B cell (primary cell): ENCODE results near the gene C20orf204. TPM values are rescaled to one million over a fixed set of nuclear protein-coding genes. Genes with fewer than 3 reads are reported as not detected.

Experiments
- ATAC-seq: fragments of 200-7000 bp; cut with Tn5 transposase; one replicate; pipeline ENCODE4 v1.10.0; 2021; ENCODE audit warnings: low read depth, mild to moderate bottlenecking, moderate number of reproducible peaks, moderate library complexity
- CTCF ChIA-PET: fragments of 350-600 bp; sonication (Branson Sonifier 250); formaldehyde crosslinking; loops from one replicate; lab custom pipeline; 2021; ENCODE audit warnings: antibody characterized with exemption, inconsistent platforms; lab: Charles Lee
- POLR2A ChIA-PET: fragments of 350-600 bp; sonication (Branson Sonifier 250); formaldehyde crosslinking; loops from one replicate; lab custom pipeline; 2021; ENCODE audit warnings: antibody characterized with exemption; lab: Charles Lee
- DNase-seq: peaks from one replicate; pipeline ENCODE4 v3.0.0; 2013
- H2AFZ ChIP-seq: 2 replicates; pipeline ENCODE4 v1.6.1; 2012; ENCODE audit warnings: mild to moderate bottlenecking, low read depth, low read length; ENCODE audit not compliant: insufficient read depth, poor library complexity, severe bottlenecking
- H3K27ac ChIP-seq, 2 donors: 1 replicate in 1 of 2; 2 replicates in 1 of 2; pipeline ENCODE4 v1.5.1; 2012 to 2013; ENCODE audit warnings: low read length in 2 of 2, mild to moderate bottlenecking in 2 of 2, moderate library complexity in 1 of 2
- H3K27me3 ChIP-seq, 4 experiments: fragments of 200-600 bp in 1 of 4; sonication (generic) in 1 of 4; replicated peaks in 1 of 4; 1 replicate in 2 of 4; 2 replicates in 2 of 4; pipeline versions ENCODE4 v1.6.1 to v1.7.0; 2013 to 2016; ENCODE audit warnings: low read length in 3 of 4, mild to moderate bottlenecking in 2 of 4, mixed read lengths in 1 of 4, moderate library complexity in 1 of 4; ENCODE audit not compliant: insufficient read depth in 4 of 4, control insufficient read depth in 3 of 4; ENCODE audit errors: control extremely low read depth in 1 of 4
- H3K36me3 ChIP-seq, 2 experiments: replicated peaks in 1 of 2; 1 replicate in 1 of 2; 2 replicates in 1 of 2; pipeline versions ENCODE4 v1.6.1 to v1.7.1; 2013; ENCODE audit warnings: low read length in 1 of 2; ENCODE audit not compliant: insufficient read depth in 2 of 2, control insufficient read depth in 1 of 2; ENCODE audit errors: control extremely low read depth in 1 of 2, extremely low read depth in 1 of 2
- H3K4me1 ChIP-seq, 2 donors: fragments of 200-600 bp in 1 of 2; sonication (generic) in 1 of 2; 1 replicate in 1 of 2; 2 replicates in 1 of 2; pipeline versions ENCODE4 v1.5.1 to v1.6.1; 2013 to 2017; ENCODE audit warnings: low read length in 2 of 2; ENCODE audit not compliant: control insufficient read depth in 2 of 2, insufficient read depth in 2 of 2
- H3K4me2 ChIP-seq: replicated peaks from 2 replicates; pipeline ENCODE3; 2012; ENCODE audit warnings: mild to moderate bottlenecking, low read depth, low read length; ENCODE audit not compliant: poor library complexity, severe bottlenecking
- H3K4me3 ChIP-seq, 5 experiments: fragments of 200-600 bp in 1 of 5; sonication (generic) in 1 of 5; 1 replicate in 3 of 5; 2 replicates in 2 of 5; pipeline versions ENCODE4 v1.5.1 to v1.7.0; 2011 to 2016; ENCODE audit warnings: low read length in 4 of 5, mild to moderate bottlenecking in 4 of 5, low read depth in 2 of 5, control low read depth in 1 of 5, moderate library complexity in 1 of 5; ENCODE audit not compliant: insufficient read depth in 1 of 5; ENCODE audit errors: control extremely low read depth in 1 of 5, extremely low read depth in 1 of 5
- H3K79me2 ChIP-seq: fragments of 200-600 bp; sonication (generic); one replicate; pipeline ENCODE4 v1.6.0; 2016; ENCODE audit warnings: low read length; ENCODE audit not compliant: control insufficient read depth, insufficient read depth
- H3K9ac ChIP-seq: fragments of 200-600 bp; sonication (generic); 2 replicates; pipeline ENCODE4 v1.6.1; 2017; ENCODE audit warnings: mild to moderate bottlenecking, low read length, moderate library complexity
- H3K9me3 ChIP-seq, 3 donors: one replicate each; pipeline versions ENCODE4 v1.6.1 to v1.7.1; 2013; ENCODE audit warnings: low read length in 2 of 3; ENCODE audit not compliant: control insufficient read depth in 2 of 3, insufficient read depth in 1 of 3; ENCODE audit errors: control extremely low read depth in 1 of 3
- H4K20me1 ChIP-seq: 2 replicates; pipeline ENCODE4 v1.6.0; 2012; ENCODE audit warnings: mild to moderate bottlenecking, low read length; ENCODE audit not compliant: insufficient read depth, control insufficient read depth, poor library complexity, severe bottlenecking
- H3K27ac Mint-ChIP-seq: one replicate; pipeline ENCODE4 v1.8.0; 2021; ENCODE audit warnings: mixed read lengths
- H3K27me3 Mint-ChIP-seq: one replicate; pipeline ENCODE4 v1.8.0; 2021; ENCODE audit warnings: mixed read lengths
- H3K4me1 Mint-ChIP-seq: one replicate; pipeline ENCODE4 v1.8.0; 2021; ENCODE audit warnings: mixed read lengths
- H3K4me3 Mint-ChIP-seq: one replicate; pipeline ENCODE4 v1.8.0; 2021; ENCODE audit warnings: mixed read lengths
- H3K9me3 Mint-ChIP-seq: one replicate; pipeline ENCODE4 v1.8.0; 2022; ENCODE audit warnings: mixed read lengths; ENCODE audit not compliant: insufficient read depth
- CTCF ChIP-seq: fragments of 200-600 bp; IDR thresholded peaks from one replicate; pipeline ENCODE4 v1.8.0; 2022; ENCODE audit warnings: antibody characterized with exemption, mild to moderate bottlenecking
- EZH2 ChIP-seq: IDR thresholded peaks from 2 replicates; pipeline ENCODE4 v1.6.1; 2012; ENCODE audit warnings: borderline replicate concordance, low read depth, mild to moderate bottlenecking, moderate library complexity, low read length; ENCODE audit not compliant: insufficient read depth, poor library complexity, severe bottlenecking
- WGBS: methylation state at CpG from one replicate; pipeline ENCODE4 v1.1.5; 2013; ENCODE audit warnings: missing lambda C conversion rate; ENCODE audit not compliant: insufficient coverage; 5-methylcytosine and 5-hydroxymethylcytosine counted together
- intact Hi-C: fragments of 100-400 bp; cut with micrococcal nuclease; formaldehyde crosslinking; loops from one replicate; pipeline ENCODE4 v1.10.0; 2022
- polyA plus RNA-seq: library from polyadenylated mRNA; depleted of rRNA; stranded (reverse); fragments of >200 nt; gene quantifications from 2 replicates; pipeline ENCODE4 v1.2.3, GENCODE V29; 2012
- total RNA-seq, 2 donors: library from RNA; stranded (reverse); fragments of 120-200 nt in 1 of 2; gene quantifications; 1 replicate in 1 of 2; 2 replicates in 1 of 2; pipeline versions ENCODE4 v1.2.3 to v1.2.4, GENCODE V29; 2013 to 2022

C20orf204 gene
- total and polyA plus RNA-seq, 2 donors (not counting 1 experiment from before 2014, with no cell fraction given), result 0.24 to 2.5 TPM

DNA sequence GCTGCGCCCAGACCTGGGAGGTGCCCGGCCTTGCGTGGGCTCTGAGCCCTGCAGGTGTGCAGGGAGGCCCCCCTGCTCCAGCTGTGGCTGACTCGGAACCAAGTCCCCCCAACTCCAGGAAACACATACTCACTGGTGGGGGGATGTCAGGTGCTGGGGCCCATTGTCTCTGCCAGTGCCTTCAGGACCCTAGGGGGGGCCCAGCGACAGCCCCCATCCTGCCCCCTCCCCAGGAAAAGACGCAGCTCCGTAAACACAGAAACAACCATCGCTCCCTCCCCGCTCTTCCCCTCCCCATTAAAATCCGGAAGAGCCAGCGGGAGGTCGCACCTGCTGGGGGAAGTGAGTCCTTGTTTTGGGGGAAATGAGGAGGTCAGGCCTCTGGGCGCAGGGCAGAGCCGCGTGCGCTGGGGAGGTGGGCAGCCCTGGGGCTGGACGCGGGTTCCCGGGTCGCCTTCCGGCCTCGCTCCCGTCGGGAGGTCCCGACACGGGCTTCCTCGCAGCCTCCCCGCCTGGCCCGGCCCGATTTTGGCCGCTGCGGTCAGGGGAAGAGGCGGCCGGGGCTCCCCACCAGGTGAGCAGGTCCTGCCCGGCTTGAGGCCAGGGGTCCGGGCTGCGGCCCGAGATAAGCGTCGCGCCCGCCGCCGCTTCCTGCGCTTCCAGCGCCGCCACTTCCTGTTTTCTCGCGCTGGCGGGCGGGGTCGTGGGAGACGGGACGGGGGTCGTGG, 6.2 kb downstream of the C20orf204 start:
- Histone ChIP-seq H2AFZ (peak overlapping the region; percentile 77), H3K36me3 (no peaks in the 10 kb centered on the region), H4K20me1 (peaks cover 3% of the 10 kb centered on the region), H3K27me3 (peaks cover 0 to 31% (median 12%) of the 10 kb centered on the region in 4 experiments), H3K79me2 (no peaks in the 10 kb centered on the region), H3K4me2 (peak overlapping the region; percentile 86), H3K9me3 (peaks cover 0 to 3% (median 0%) of the 10 kb centered on the region in 3 donors), H3K4me1 (peaks cover 31 to 32% of the 10 kb centered on the region in 2 donors), H3K4me3 (peak overlapping the region in 4 of 5 experiments; percentile 52 to 64 (median 60)), H3K27ac (peak overlapping the region in 1 of 2 donors; percentile 56), H3K9ac (peak overlapping the region; percentile 75)
- DNase-seq (peak; percentile 51), ATAC-seq (no peak)
- POLR2A ChIA-PET, result no interaction called here
- TF ChIP-seq CTCF (no peak), EZH2 (no peak)
- H3K4me1 Mint-ChIP-seq, result peaks cover 23% of the 10 kb centered on the region
- H3K9me3 Mint-ChIP-seq, result no peaks in the 10 kb centered on the region
- intact Hi-C loops, result no loop called here
- peaks cover 36% of the 10 kb centered on the region for H3K27me3 Mint-ChIP-seq
- H3K4me3 Mint-ChIP-seq, result peak overlapping the region; percentile 77
- WGBS, result under 1% methylated on average over 29 of the region's 55 CpGs
- CTCF ChIA-PET, result interaction anchor here (0.7 to 6.4 kb wide), 7 partner anchors 12 to 78 kb away, joined by 3 to 108 read pairs (median 5); partner anchors contain the start of genes OPRL1 and RGS19
- no peak overlapping the region for H3K27ac Mint-ChIP-seq

GRCh38 chr20:64043768-64044167, 7.8 kb downstream of the C20orf204 start:
- peaks cover 39% of the 10 kb centered on the region for H3K27me3 Mint-ChIP-seq
- Histone ChIP-seq H3K27me3 (peaks cover 0 to 33% (median 11%) of the 10 kb centered on the region in 4 experiments), H3K9me3 (peaks cover 0 to 3% (median 0%) of the 10 kb centered on the region in 3 donors), H3K4me3 (no peak overlapping the region), H3K36me3 (no peaks in the 10 kb centered on the region), H3K27ac (no peak overlapping the region), H3K9ac (no peak overlapping the region), H3K4me1 (peaks cover 20 to 21% of the 10 kb centered on the region in 2 donors), H3K4me2 (no peak overlapping the region), H2AFZ (no peak overlapping the region), H3K79me2 (no peaks in the 10 kb centered on the region), H4K20me1 (no peaks in the 10 kb centered on the region)
- intact Hi-C loops, result no loop called here
- no CpG with 5 or more reads among the region's 9 CpGs for WGBS
- DNase-seq (no peak), ATAC-seq (no peak)
- H3K27ac Mint-ChIP-seq, result no peak overlapping the region
- no peaks in the 10 kb centered on the region for H3K9me3 Mint-ChIP-seq
- peaks cover 20% of the 10 kb centered on the region for H3K4me1 Mint-ChIP-seq
- H3K4me3 Mint-ChIP-seq, result no peak overlapping the region
- TF ChIP-seq CTCF (no peak), EZH2 (no peak)
- POLR2A ChIA-PET, result interaction anchor here (1.6 kb wide), 1 partner anchor 34 kb away, joined by 4 read pairs; no protein-coding TSS in a partner anchor
- CTCF ChIA-PET, result interaction anchor here (0.7 to 0.9 kb wide), 3 partner anchors 14 to 186 kb away, joined by 3 to 5 read pairs (median 3); no protein-coding TSS in a partner anchor
